HT1080 (cell line): ENCODE results near the gene FDX1. TPM values are rescaled to one million over a fixed set of nuclear protein-coding genes. Genes with fewer than 3 reads are reported as not detected.
"Not testable (repeated sequence)": the region's sequence is repeated elsewhere in the genome, so short reads cannot be mapped to it uniquely, and the experiment has no call there.

Experiments
- DNase-seq: peaks from one replicate; pipeline ENCODE4 v3.0.0-alpha.2; 2015; ENCODE audit warnings: low read depth
- polyA plus RNA-seq, 2 experiments: library from polyadenylated mRNA; depleted of rRNA; stranded (reverse); fragments of >200 nt; gene quantifications; 2 replicates each; pipeline ENCODE4 v1.2.3, GENCODE V29; 2015
- total RNA-seq: library from RNA; depleted of rRNA; stranded (reverse); fragments of >200 nt; shearing (Covaris generic); gene quantifications from 2 replicates; pipeline ENCODE4 v1.2.3, GENCODE V29; 2014; rRNA removed

Gene FDX1, protein sequence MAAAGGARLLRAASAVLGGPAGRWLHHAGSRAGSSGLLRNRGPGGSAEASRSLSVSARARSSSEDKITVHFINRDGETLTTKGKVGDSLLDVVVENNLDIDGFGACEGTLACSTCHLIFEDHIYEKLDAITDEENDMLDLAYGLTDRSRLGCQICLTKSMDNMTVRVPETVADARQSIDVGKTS
- 11.7 and 13.0 TPM in 2 replicates for total RNA-seq
- 14.4 and 15.9 TPM in 2 replicates for polyA plus RNA-seq (2015; cell fraction: cytosol; rRNA removed)
- polyA plus RNA-seq (2015; cell fraction: nucleus; rRNA removed) = 5.9 TPM in 2 replicates

DNA sequence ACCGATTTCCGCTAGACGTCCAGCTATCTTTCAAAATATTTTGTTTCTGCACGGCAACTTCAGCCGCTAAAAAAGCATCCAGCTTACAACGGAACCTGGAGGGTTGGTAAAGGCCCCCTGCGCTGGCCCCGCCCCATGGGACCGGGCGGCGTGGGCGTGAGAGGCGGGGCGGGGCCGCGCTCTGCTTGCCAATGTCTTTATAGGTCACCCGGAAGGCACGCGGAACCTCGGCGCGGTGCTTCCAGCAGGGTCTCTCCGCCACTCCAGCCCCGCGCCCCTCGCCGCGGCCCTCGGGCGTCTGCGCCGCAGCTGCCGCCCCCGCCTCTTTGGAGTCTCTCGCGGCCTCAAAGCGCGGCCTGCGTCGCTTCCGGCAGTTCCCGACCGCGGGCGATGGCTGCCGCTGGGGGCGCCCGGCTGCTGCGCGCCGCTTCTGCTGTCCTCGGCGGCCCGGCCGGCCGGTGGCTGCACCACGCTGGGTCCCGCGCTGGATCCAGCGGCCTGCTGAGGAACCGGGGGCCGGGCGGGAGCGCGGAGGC lies at the start of gene FDX1:
Gene FDX1 (plus strand): TSS at position 218 of the 536 bp plus-strand sequence. CDS start 173 bp downstream, at position 391.
- DNase-seq = peak; percentile 86

DNA sequence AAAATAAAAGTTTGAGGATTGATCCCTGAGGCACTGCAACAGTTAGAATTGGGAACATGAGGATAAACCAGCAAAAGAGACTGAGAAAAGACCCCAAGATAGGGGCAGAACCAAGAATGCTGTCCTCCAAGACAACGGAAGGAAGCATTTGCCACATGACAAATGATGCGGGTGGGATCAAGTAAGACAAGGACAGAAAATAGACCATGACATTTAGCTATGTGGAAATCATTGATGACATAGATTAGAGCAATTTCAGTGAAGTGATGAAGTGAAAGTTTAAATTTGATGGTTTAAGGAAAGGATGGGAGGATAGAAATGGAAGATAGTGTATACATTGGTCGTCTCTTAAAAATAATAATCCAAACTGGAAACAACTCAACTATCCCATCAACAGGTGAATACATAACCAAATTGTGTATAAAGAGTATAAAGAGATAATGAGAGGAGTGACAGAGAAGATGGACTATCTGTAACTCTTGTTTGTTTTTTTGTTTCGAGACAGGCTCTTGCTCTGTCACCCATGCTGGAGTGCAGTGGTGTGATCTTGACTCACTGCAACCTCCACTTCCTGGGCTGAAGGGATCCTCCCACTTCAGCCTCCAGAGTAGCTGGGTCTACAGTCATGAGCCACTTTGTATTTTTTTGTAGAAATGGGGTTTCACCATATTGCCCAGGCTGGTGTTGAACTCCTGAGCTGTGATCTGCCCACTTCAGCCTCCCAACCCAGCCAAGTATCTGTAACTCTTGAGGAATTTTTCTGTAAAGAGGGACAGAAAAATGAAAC lies 48.7 kb upstream of the FDX1 start:
- DNase-seq = no peak

DNA sequence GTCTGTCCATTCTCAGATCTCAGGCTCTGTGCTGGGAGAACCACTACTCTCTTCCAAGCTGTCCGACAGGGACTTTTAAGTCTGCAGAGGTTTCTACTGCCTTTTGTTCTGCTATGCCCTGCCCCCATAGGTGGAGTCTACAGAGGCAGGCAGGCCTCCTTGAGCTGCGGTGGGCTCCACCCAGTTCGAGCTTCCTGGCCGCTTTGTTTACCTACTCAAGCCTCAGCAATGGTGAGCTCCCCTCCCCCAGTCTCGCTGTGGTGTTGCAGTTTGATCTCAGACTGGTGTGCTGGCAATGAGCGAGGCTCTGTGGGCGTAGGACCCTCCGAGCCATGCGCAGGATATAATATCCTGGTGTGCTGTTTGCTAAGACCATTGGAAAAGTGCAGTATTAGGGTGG lies 41.5 kb upstream of the FDX1 start:
- DNase-seq = not testable (repeated sequence)

DNA sequence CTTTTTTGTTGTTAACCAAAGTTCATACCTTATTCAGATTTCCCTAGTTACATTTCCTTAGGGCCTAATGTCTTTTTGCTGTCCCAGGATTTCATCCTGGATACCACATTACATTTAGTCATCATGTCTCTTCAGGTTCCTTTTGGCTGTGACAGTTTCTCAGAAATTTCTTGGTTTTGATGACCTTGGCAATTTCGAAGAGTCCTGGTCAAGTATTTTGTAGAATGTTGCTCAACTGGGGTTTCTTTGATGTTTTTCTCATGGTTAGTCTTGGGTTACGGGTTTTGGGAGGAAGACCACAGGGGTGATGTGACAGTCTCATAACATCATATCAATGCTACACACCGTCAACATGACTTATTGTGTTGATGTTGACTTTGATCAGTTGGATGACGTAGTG lies 39.8 kb upstream of the FDX1 start:
- no peak for DNase-seq

DNA sequence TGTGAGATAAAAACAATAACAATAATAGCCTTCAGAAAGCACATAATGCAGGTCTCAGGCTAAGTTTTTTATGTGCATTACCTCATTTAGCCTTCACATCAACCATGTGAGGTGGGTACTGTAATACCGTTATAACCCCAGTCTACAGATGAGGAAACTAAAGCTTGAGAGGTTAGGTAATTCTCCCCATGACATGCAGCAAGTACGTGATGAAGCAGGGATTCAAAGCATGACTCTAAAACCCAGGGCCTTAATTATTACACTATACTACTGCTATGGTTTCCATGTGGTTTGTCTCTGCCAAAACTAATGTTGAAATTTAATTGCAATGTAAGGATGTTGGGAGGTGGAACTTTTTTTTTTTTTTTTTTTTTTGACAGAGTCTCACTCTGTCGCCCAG lies 37.7 kb upstream of the FDX1 start:
- no peak for DNase-seq

DNA sequence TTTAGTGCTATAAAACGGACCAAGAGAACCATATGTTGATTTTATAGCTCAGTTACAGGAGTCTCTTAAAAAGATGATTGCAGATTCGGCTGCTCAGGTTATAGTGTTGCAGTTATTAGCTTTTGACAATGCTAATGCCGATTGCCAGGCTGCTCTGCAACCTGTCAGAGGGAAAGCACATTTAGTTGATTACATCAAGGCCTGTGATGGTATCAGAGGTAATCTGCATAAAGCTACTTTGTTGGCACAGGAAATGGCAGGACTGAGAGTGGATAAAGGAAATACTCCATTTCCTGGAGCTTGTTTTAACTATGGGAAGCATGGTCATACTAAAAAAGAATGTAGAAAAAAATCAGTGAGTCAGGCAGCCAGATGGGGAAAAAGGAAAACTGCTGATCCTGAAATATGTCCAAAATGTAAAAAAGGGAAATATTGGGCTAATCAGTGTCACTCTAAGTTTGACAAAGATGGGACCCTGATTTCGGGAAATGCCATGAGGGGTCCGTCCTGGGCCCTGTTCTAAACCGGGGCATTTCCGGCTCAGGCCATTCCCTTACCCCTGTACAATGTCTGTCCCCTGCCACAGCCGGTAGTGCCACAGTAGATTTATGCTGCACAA lies 32.0 kb upstream of the FDX1 start:
- DNase-seq = not testable (repeated sequence)

DNA sequence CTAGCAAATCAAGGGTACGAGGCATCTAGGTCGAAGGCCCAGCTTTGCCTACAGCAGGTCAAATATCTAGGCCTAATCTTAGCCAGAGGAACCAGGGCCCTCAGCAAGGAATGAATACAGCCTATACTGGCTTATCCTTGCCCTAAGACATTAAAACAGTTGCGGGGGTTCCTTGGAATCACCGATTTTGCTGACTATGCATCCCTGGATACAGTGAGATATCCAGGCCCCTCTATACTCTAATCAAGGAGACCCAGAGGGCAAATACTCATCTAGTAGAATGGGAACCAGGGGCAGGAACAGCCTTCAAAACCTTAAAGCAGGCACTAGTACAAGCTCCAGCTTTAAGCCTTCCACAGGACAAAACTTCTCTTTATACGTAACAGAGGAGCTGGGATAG lies 26.2 kb upstream of the FDX1 start:
- not testable (repeated sequence) for DNase-seq

DNA sequence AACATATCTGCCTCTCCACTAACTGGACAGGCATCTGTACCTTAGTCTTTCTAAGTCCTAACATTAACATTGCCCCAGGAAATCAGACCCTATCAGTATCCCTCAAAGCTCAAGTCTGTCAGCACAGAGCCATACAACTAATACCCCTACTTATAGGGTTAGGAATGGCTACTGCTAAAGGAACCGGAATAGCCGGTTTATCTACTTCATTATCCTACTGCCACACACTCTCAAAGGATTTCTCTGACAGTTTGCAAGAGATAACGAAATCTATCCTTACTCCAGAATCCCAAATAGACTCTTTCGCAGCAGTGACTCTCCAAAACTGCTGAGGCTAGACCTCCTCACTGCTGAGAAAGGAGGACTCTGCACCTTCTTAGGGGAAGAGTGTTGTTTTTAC lies 24.1 kb upstream of the FDX1 start:
- not testable (repeated sequence) for DNase-seq

DNA sequence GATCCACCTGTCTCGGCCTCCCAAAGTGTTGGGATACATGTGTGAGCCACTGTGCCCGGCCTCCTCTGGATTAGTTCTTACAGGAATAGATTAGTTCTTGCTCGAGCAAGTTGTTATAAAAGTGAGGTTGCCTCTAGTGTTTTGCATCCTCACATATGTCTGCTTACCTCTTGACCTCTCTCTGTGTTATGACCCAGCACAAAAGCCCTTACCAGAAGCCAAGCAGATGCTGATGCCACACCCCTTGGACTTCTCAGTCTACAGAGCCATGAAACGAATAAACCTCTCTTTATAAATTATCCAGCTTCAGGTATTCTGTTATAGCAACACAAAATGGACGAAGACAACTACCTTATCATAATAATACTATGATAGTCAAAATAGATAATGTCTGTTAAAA lies 22.4 kb upstream of the FDX1 start:
- DNase-seq = no peak

DNA sequence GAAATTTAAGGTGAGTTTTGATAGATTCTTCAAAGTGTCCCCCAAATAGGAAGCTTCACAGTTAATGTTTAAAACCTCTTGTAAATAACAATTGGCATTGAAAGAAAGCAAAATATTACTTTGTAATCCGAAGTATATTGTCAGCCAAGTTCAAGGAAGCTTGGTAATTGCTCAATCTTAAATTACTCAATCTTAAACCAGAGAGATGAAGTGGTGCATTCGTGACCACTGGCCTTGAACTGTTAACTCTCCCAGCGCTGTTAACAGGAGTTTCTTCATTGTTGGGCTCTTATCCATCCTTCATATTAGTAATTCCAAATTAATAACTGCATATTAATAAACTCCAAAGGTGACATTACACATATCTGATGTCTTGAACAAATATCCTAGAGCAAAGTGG lies 20.6 kb upstream of the FDX1 start:
- DNase-seq = no peak

DNA sequence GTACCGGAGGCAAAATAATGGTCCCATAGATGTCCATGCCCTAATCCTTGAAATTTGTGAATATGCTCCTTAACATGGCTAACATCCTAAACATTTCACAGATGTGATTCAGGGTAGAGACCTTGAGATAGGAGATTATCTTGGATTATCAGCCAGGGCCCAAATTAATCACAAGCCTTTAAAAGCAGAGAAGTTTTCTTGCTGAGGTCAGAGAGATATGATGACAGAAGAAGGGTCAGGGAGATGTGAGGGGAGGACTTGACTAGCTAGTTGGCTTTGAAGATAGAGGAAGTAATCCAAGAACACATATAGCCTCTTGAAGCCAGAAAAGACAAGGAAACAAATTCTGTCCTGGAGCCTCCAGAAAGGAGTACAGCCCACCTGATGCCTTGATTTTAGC lies 19.1 kb upstream of the FDX1 start:
- DNase-seq = no peak

DNA sequence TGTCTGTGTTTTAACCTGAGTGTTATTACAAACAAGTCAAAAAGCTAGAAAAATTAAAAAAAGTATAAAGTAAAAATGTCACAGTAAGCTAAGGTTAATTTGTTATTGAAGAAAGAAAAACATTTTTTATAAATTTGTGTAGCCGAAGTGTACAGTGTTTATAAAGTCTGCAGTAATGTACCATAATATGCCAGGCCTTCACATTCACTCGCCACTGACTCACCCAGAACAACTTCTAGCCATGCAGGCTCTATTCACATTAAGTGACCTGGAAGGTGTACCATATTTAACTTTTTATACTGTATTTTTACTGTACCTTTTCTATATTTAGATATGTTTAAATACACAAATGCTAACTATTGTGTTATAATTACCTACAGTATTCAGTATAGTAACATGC lies 14.7 kb upstream of the FDX1 start:
- no peak for DNase-seq

DNA sequence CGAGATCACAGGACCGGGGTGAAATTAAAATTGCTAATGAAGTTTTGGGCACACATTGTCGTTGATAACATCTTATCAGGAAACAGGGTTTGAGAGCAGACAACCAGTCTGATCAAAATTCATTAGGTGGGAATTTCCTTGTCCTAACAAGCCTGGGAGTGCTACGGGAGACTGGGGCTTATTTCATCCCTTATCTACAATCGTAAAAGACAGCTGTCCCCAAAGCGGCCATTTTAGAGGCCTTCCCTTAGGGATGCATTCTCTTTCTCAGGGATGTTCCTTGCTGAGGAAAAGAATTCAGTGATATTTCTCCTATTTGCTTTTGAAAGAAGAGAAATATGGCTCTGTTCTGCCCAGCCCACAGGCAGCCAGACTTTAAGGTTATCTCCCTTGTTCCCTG lies 8.1 kb upstream of the FDX1 start:
- not testable (repeated sequence) for DNase-seq

DNA sequence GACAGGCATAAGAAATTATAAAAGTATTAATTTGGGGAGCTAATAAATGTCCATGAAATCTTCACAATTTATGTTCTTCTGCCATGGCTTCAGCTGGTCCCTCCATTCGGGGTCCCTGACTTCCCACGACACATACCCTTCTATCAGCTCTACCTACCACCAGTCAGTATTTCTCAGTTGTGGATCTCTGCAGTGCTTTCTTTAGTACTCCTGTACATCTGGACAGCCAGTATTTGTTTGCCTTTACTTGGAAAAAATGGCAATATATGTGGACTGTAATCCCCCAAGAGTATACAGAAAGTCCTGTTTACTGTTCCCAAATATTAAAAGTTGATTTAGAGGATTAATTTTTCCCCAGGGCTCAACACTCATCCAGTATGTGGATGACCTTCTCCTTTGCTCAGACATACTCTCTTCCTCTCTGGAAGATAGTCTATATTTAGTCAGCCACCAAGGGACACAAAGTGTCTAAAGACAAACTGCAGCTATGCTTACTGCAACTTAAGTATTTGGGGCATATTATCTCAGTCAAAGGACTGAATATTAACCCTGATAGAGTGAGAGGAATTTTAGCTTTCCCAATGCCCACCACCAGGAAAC lies 7.3 kb upstream of the FDX1 start:
- DNase-seq = no peak

DNA sequence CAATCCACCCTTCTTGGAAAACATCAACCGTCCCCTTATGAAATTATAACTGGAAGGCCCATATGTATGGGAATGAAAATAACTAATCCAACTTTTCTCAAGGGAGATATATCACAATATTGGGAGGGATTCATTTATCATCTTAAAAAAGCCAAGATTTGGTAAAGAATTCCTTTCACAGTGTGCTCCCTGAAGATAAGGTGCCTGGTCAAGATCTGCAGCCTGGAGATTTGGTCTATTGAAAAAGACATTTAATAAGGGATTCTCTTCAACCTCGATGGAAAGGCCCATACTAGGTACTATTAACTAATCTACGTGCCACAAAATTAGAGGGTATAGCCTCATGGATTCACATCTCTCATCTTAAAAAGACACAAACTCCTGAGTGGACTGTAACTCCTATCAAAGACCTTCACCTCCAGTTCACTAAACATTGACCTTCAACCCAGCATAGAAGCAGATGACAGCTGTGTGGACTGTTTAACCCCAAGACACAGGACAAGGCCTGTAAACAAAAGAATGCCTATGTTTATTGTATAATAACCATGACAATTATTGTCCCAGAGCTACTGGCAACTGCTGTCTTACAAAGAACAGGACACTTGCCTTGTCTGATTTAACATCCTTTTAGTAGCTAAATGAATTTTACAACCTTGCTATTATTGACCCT lies 4.8 kb upstream of the FDX1 start:
- DNase-seq = no peak

DNA sequence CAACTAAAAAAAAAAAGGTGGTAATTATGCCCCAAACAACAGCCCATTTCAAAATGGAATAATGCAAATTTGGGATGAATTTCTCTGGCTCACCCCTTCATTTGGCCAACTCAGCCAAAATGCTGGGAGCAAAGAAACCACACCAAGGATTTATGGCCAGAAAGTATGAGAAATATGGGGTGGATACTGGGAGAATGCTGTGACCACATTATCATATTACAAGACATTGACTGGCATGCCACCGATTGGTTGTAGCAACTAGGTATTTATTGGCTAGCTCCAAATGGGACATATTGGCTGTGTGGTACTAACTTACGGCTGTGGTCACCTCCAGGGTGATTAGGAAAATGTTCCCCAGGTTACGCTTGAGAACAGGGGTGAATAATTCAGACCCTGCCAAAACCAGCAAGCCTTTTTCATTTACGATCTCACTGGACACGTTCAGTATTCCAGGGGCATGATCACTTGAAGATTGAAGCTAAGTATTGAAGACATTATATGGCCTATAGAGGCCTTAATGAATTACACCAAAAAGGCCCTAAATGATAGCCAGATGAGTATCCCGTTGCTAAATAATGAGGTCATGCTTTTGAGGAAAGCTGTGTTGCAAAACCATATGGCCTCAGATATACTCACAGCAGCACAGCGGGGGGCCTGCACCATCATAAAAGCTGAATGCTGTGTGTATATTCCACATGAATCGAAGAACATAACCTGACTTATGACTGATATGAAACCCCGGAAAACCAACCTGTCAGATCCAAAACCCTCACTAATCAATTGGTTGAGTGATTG lies 3.8 kb upstream of the FDX1 start:
- peak; percentile 44 for DNase-seq

DNA sequence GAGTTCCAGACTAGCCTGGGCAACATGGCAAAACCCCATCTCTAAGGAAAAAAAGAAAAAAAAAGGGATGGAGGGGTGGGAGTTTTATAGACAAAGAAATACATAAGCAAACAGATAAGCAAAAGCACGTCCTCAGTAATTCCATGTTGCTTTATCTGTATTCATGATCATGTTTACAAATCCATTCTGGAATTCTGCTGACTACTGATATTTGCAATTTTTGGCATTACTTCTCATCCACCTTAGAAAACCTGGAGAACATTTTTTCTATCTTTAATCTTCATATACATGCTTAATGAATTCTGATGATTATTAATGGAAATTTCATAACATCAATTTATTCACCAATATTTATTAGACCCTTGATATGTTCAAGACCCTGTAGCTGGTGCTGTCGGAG lies 1.7 kb upstream of the FDX1 start:
- DNase-seq = no peak

DNA sequence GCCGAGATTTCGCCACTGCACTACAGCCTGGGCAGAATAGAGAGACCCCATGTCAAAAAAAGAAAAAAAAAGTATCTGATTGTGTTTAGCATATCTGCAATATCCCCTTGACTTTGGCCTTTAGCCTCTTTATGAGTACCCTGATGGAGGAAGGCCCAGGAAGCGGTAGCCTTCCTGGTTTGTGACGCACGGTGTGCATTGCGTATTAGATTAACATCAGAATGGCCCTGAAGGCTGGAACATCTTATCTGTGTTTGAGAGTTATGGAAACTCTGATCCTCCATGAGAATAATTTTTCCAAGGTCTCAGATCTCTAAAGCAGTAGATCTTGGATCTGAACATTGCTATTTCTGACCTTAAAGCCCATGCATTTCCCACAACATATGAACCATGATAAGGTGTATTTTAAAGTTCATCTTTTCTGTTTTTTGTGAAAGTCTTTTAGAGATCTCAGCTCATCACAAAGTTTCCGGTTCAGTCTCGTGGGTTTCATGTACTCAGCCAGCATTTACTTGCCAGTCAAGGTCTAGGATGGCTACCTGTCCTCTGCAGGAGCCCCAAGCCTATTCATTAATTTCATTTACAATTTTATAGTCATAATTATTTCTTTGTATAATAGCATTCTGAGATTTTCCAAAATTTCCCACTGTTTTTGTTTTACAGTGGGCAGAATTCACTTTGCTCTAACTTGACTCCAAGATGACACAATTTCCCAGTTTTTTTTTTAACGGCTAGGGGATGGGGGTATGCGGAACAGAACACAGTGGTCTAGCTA lies 605 bp upstream of the FDX1 start:
- DNase-seq = no peak

DNA sequence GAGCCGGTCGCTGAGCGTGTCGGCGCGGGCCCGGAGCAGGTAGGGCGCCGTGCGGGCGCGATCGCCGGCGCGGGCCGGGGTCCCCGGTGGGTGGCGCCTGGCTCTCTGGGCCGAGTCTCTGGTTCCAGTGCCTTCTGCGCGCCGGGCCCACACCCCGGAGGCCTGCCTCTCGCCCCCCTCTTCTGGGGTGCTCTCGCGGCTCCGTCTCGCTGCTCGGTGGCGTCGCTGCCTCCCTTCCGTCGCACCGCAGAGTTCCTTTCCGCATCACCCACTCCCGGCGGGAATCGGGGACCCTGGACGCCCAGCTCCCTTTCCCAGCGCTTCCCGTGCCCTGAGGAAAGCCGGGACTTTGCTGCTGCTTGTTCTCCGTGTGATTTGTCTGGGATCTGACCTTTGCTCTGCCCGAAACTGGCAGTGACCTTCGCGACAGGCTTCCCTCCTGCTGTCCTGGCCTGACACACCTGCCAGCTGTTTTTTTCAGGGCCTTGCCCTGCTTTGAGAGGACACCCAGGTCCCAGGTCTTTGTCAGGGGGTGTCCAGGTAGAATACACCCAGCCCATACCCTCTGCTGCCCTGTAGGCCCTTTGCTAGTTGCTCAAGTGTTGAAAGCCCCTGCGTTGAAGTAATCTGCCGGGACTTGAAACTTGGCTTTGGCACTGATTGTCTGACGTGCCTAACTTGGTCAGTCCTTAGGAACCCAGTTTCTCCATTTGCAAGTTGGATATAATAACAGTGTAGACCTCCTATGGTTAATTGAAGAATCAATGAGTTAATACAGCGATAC lies 711 bp downstream of the FDX1 start:
- peak; percentile 32 for DNase-seq
